Heart left ventricle (tissue), 16 donors: ENCODE data around the gene HHAT. TPM values are rescaled to one million over a fixed set of nuclear protein-coding genes. Genes with fewer than 3 reads are reported as not detected.

ENCODE experiments used
- ATAC-seq, 4 donors: fragments of 200-7000 bp; cut with Tn5 transposase; one replicate each; pipeline ENCODE4 v1.9.1; 2020 to 2022; ENCODE audit warnings: moderate library complexity in 4 of 4, mild to moderate bottlenecking in 3 of 4, moderate number of reproducible peaks in 1 of 4
- DNase-seq, 5 donors: peaks; one replicate each; pipeline ENCODE4 v3.0.0-alpha.2; 2020
- H3K27ac ChIP-seq, 12 donors: fragments of 200-600 bp; sonication (generic) in 4 of 12; one replicate each; pipeline versions ENCODE4 v1.5.0 to v1.8.0; 2016 to 2022; ENCODE audit warnings: mild to moderate bottlenecking in 2 of 12
- H3K27me3 ChIP-seq, 9 donors: fragments of 200-600 bp; sonication (generic) in 2 of 9; one replicate each; pipeline versions ENCODE4 v1.5.1 to v1.8.0; 2016 to 2022; ENCODE audit warnings: mild to moderate bottlenecking in 3 of 9
- H3K36me3 ChIP-seq, 9 donors: fragments of 200-600 bp; sonication (generic) in 2 of 9; one replicate each; pipeline versions ENCODE4 v1.5.0 to v1.8.0; 2018 to 2022; ENCODE audit warnings: mild to moderate bottlenecking in 2 of 9
- H3K4me1 ChIP-seq, 12 donors: fragments of 200-600 bp; sonication (generic) in 4 of 12; one replicate each; pipeline versions ENCODE4 v1.5.0 to v1.8.0; 2016 to 2022; ENCODE audit warnings: mild to moderate bottlenecking in 3 of 12
- H3K4me3 ChIP-seq, 12 donors: fragments of 200-600 bp; sonication (generic) in 4 of 12; one replicate each; pipeline versions ENCODE4 v1.5.0 to v1.8.0; 2017 to 2022; ENCODE audit warnings: mild to moderate bottlenecking in 9 of 12, moderate library complexity in 4 of 12
- H3K9me3 ChIP-seq, 12 donors: fragments of 200-600 bp; sonication (generic) in 4 of 12; one replicate each; pipeline versions ENCODE4 v1.5.0 to v1.8.0; 2016 to 2022; ENCODE audit warnings: mild to moderate bottlenecking in 1 of 12
- POLR2A ChIP-seq, 2 donors: fragments of 450-650 bp; IDR thresholded peaks; one replicate each; pipeline ENCODE4 v1.6.1; 2017; ENCODE audit warnings: antibody characterized with exemption in 2 of 2, mild to moderate bottlenecking in 2 of 2, moderate library complexity in 2 of 2
- WGBS, 4 donors: extraction: QIAGEN DNeasy Blood & Tissue Kit in 2 of 4; methylation state at CpG; one replicate each; pipeline versions ENCODE4 v1.1.5 to v1.1.7; 2013 to 2018; 5-methylcytosine and 5-hydroxymethylcytosine counted together
- intact Hi-C, 10 donors: fragments of 100-400 bp; cut with DNase I; formaldehyde crosslinking; loops; one replicate each; pipeline versions ENCODE4 v1.11.1 to v1.14.2; 2022
- polyA plus RNA-seq, 2 donors: library from polyadenylated mRNA; stranded (reverse); fragments of 200-250 nt; gene quantifications; one replicate each; pipeline ENCODE4 v1.2.3, GENCODE V29; 2013
- total RNA-seq, 9 donors: library from RNA; depleted of rRNA in 2 of 9; stranded (reverse); fragments of >200 nt in 2 of 9; fragmentation: NEBNext Ultra II Directional in 3 of 9; extraction: Animal tissue kit (Norgen Biotek cat#: 25700) in 3 of 9; gene quantifications; one replicate each; pipeline versions ENCODE4 v1.1.0 to v1.2.4, GENCODE V29; 2016 to 2023
- TF ChIP-seq, protein P1 (sequence below), 12 donors: fragments of 200-600 bp; sonication (generic) in 4 of 12; IDR thresholded peaks; one replicate each; pipeline versions ENCODE4 v1.5.0 to v1.8.0; 2018 to 2022; ENCODE audit warnings: antibody characterized with exemption in 12 of 12, mild to moderate bottlenecking in 5 of 12
- donor health status: ischemic (EF 13 %, LVEDD 7.1; RV severe dilation, severe dysfunction).
- donor health status: healthy with polysubstance abuse.
- donor health status: DM: no; HTN: yes; CAD: no.
- donor health status: DM: no; HTN: no; CAD: no.
- donor health status: ischemic (EF 25% LVEDD 6.9; RV normal size, moderate dysfunction).
- donor health status: ischemic (EF 25% LVEDD 5.7; RV mildly dilated, moderate dysfunction).
- donor health status: healthy.
- donor health status: DM: yes; HTN: yes; CAD: no.
- donor health status: ischemic (EF 35%, LVEDD 5.7; RV mildly dilated, moderate dysfunction).
- donor health status: nonischemic (EF 11% LVEDD 7.7; RV severe dilation, severe dysfunction).
- donor health status: DM: yes; HTN: yes; CAD: no.
- donor health status: PGD.
- donor health status: ischemic (EF 29% LVEDD 5.4; RV normal size, mild dysfunction).
- donor health status: nonischemic (EF 23%, LVEDD 6.1; RV moderate dilation, normal function).

The HHAT gene
- total and polyA plus RNA-seq, 11 donors = 0.98 to 4.7 (median 2.8) TPM

- Histone ChIP-seq H3K36me3 (no peaks in the 10 kb centered on the region), H3K9me3 (no peaks in the 10 kb centered on the region), H3K27ac (no peak overlapping the region), H3K4me1 (peaks cover 0 to 3% (median 0%) of the 10 kb centered on the region in 12 donors), H3K4me3 (no peak overlapping the region), H3K27me3 (no peaks in the 10 kb centered on the region)
- WGBS, 4 donors = 20 to 24% (median 22%) methylated on average over 3 of the region's 3 CpGs
- TF ChIP-seq, protein P1, sequence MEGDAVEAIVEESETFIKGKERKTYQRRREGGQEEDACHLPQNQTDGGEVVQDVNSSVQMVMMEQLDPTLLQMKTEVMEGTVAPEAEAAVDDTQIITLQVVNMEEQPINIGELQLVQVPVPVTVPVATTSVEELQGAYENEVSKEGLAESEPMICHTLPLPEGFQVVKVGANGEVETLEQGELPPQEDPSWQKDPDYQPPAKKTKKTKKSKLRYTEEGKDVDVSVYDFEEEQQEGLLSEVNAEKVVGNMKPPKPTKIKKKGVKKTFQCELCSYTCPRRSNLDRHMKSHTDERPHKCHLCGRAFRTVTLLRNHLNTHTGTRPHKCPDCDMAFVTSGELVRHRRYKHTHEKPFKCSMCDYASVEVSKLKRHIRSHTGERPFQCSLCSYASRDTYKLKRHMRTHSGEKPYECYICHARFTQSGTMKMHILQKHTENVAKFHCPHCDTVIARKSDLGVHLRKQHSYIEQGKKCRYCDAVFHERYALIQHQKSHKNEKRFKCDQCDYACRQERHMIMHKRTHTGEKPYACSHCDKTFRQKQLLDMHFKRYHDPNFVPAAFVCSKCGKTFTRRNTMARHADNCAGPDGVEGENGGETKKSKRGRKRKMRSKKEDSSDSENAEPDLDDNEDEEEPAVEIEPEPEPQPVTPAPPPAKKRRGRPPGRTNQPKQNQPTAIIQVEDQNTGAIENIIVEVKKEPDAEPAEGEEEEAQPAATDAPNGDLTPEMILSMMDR (IDR thresholded peaks at IDR 0.05) = peak; percentile 50 to 69 (median 60)
- no peak for TF ChIP-seq POLR2A (IDR thresholded peaks at IDR 0.05)
- intact Hi-C loops = loop anchor here (1.0 to 10.0 kb wide), 11 partner anchors 130 to 553 kb away; partner anchors contain the start of gene KCNH1 (in 9 of the 10)
- ATAC-seq (peak in 3 of 4 donors; percentile 84 to 91 (median 91)), DNase-seq (peak; percentile 70 to 85 (median 81))
These were observed 255.9 kb downstream of the HHAT start for GRCh38 chr1:210584439-210585113.

DNA sequence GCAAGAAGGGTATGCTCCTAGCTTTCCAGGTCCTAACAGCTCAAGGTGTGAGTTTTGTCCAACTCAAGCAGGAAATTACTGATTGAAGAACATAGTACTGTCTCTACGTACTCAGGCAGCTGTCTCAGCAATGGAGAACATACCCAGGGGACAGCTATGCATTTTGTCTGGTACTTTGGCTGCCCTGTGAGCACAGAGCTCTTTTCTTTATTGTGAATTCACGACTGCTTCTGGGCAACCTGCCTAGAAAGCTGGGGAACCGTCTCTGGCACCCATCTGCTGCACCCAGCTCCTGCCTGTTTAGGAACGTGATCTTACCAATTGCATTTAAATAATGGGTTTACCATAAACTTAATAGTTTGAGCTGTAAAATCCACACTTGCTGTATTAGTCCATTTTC, 258.1 kb downstream of the HHAT start:
- no peak overlapping the region for H3K27ac ChIP-seq
- no peak for TF ChIP-seq POLR2A (IDR thresholded peaks at IDR 0.05)
- TF ChIP-seq, protein P1 (IDR thresholded peaks at IDR 0.05) = no peak
- no peaks in the 10 kb centered on the region for H3K36me3 ChIP-seq
- no peak for DNase-seq
- intact Hi-C loops = loop anchor here in 6 of 10 donors (10.0 kb wide), 4 partner anchors 132 to 368 kb away; no protein-coding TSS in a partner anchor
- 46 to 53% (median 48%) methylated on average over 4 of the region's 4 CpGs for WGBS, 4 donors
- no peak overlapping the region for H3K4me3 ChIP-seq
- H3K9me3 ChIP-seq = peaks cover 0 to 16% (median 0%) of the 10 kb centered on the region in 12 donors
- H3K4me1 ChIP-seq = peaks cover 0 to 3% (median 0%) of the 10 kb centered on the region in 12 donors
- no peak for ATAC-seq
- no peaks in the 10 kb centered on the region for H3K27me3 ChIP-seq

DNA sequence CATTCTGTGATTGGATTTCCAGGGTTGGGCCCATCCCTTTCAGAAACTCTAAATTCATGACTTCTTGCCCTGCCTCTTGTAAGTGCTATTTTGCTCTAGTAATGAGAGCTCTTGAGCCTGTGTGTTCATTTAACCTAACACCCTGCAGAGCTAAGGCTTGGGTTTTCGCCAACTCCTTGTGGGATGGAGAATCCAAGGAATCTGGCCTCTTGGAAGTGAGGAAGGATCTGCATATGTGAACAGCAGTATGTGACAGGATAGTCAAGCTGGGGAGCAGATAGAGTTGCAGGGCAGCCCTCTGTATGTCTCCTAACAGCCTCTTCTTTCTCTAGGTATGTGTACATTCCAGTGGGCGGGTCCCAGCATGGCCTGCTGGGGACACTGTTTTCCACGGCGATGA, 258.9 kb downstream of the HHAT start:
- Histone ChIP-seq H3K4me3 (no peak overlapping the region), H3K36me3 (no peaks in the 10 kb centered on the region), H3K4me1 (peaks cover 0 to 3% (median 0%) of the 10 kb centered on the region in 12 donors), H3K27me3 (no peaks in the 10 kb centered on the region), H3K9me3 (peaks cover 0 to 22% (median 0%) of the 10 kb centered on the region in 12 donors), H3K27ac (no peak overlapping the region)
- TF ChIP-seq, protein P1 (IDR thresholded peaks at IDR 0.05) = no peak
- TF ChIP-seq POLR2A (IDR thresholded peaks at IDR 0.05) = no peak
- intact Hi-C loops = loop anchor here in 6 of 10 donors (10.0 kb wide), 4 partner anchors 133 to 367 kb away; no protein-coding TSS in a partner anchor
- DNase-seq (no peak), ATAC-seq (no peak)
- 93 to 100% (median 94%) methylated on average over 4 of the region's 4 CpGs for WGBS, 4 donors

DNA sequence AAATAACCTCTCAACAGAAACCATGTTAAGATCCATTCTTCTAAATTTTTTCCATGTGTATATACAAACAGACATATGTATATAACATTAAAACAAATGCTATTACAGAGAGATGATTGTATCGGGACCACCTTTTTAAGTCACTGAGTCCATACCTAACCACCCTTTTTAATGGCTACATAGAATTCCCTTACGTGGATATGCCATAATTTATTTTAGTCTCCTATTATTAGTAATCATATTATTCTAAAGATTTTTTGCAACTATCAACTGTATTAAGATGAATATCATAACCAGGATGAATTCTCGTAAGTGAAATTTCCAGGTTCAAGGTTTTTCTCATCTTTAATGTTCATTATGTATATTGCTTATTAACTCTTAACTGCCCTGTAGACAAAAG, 259.7 kb downstream of the HHAT start:
- ATAC-seq (no peak), DNase-seq (no peak)
- TF ChIP-seq POLR2A (IDR thresholded peaks at IDR 0.05) = no peak
- TF ChIP-seq, protein P1 (IDR thresholded peaks at IDR 0.05) = no peak
- peaks cover 0 to 3% (median 0%) of the 10 kb centered on the region in 12 donors for H3K4me1 ChIP-seq
- intact Hi-C loops = loop anchor here in 6 of 10 donors (10.0 kb wide), 4 partner anchors 134 to 366 kb away; no protein-coding TSS in a partner anchor
- peaks cover 0 to 24% (median 0%) of the 10 kb centered on the region in 12 donors for H3K9me3 ChIP-seq
- H3K36me3 ChIP-seq = no peaks in the 10 kb centered on the region
- no peaks in the 10 kb centered on the region for H3K27me3 ChIP-seq
- H3K4me3 ChIP-seq = no peak overlapping the region
- 95 to 97% (median 96%) methylated on average over 3 of the region's 3 CpGs for WGBS, 4 donors
- no peak overlapping the region for H3K27ac ChIP-seq
